Body of pancreas (tissue), 4 donors: Measurements from ENCODE around the gene JAG2. TPM values are rescaled to one million over a fixed set of nuclear protein-coding genes. Genes with fewer than 3 reads are reported as not detected.

Source experiments
- ATAC-seq: fragments of 150-250 bp; one replicate; pipeline ENCODE4 v1.9.1; 2016
- DNase-seq, 4 donors: peaks; one replicate each; pipeline ENCODE4 v3.0.0-alpha.2; 2019
- H3K27ac ChIP-seq, 4 donors: fragments of 200-600 bp; sonication (generic); 1 replicate in 3 of 4; 2 replicates in 1 of 4; pipeline versions ENCODE4 v1.5.1 to v1.6.1; 2016 to 2019; ENCODE audit warnings: mild to moderate bottlenecking in 1 of 4, mixed read lengths in 1 of 4, moderate library complexity in 1 of 4
- H3K27me3 ChIP-seq, 2 donors: fragments of 200-600 bp; sonication (generic); one replicate each; pipeline ENCODE4 v1.6.0; 2016; ENCODE audit warnings: mild to moderate bottlenecking in 1 of 2
- H3K36me3 ChIP-seq, 2 donors: fragments of 200-600 bp; sonication (generic); replicated peaks in 1 of 2; 2 replicates each; pipeline ENCODE4 v1.5.1; 2016; ENCODE audit warnings: low read depth in 2 of 2; ENCODE audit not compliant: insufficient read depth in 1 of 2
- H3K4me1 ChIP-seq: fragments of 200-600 bp; sonication (generic); one replicate; pipeline ENCODE4 v1.6.0; 2016
- H3K4me3 ChIP-seq, 2 donors: fragments of 200-600 bp; sonication (generic); 1 replicate in 1 of 2; 2 replicates in 1 of 2; pipeline ENCODE4 v1.5.1; 2016 to 2019
- H3K9me3 ChIP-seq, 3 donors: fragments of 200-600 bp; sonication (generic); 1 replicate in 2 of 3; 2 replicates in 1 of 3; pipeline ENCODE4 v1.5.1; 2016
- CTCF ChIP-seq, 7 experiments: fragments of 450-650 bp in 4 of 7; fragments of 200-600 bp in 3 of 7; sonication (generic) in 3 of 7; IDR thresholded peaks; one replicate each; pipeline ENCODE4 v1.5.1; 2016 to 2019; ENCODE audit warnings: antibody characterized with exemption in 7 of 7
- POLR2A ChIP-seq, 3 donors: fragments of 450-650 bp; IDR thresholded peaks; one replicate each; pipeline ENCODE4 v1.6.1; 2016; ENCODE audit warnings: antibody characterized with exemption in 3 of 3, mild to moderate bottlenecking in 2 of 3
- WGBS, 2 donors: methylation state at CpG; one replicate each; pipeline ENCODE4 v1.1.5; 2017; 5-methylcytosine and 5-hydroxymethylcytosine counted together
- intact Hi-C: fragments of 100-400 bp; cut with DNase I; formaldehyde crosslinking; loops from one replicate; pipeline ENCODE4 v1.15.1; 2023
- microRNA-seq, 2 donors: library from miRNA; unstranded; fragments of <30 nt; microRNA quantifications; one replicate each; pipeline ENCODE4, GENCODE V29; 2016; ENCODE audit warnings: borderline number of aligned reads in 2 of 2, borderline replicate concordance in 2 of 2
- small RNA-seq: library from RNA; depleted of rRNA; stranded (forward); fragments of <200 nt; gene quantifications from one replicate; pipeline ENCODE3, GENCODE V24; 2016
- total RNA-seq, 2 donors: library from RNA; depleted of rRNA; stranded (reverse); fragments of >200 nt; gene quantifications; one replicate each; pipeline ENCODE4 v1.1.0, GENCODE V29; 2016

The JAG2 gene
- total RNA-seq, 2 donors from 2014 or later: 13.5 to 36.3 TPM

GRCh38 chr14:105091517-105092170 is 76.9 kb downstream of the JAG2 start:
- Histone ChIP-seq H3K4me3 (no peak overlapping the region), H3K9me3 (no peaks in the 10 kb centered on the region), H3K4me1 (peaks cover 73% of the 10 kb centered on the region), H3K27ac (peak overlapping the region; percentile 76 to 93 (median 90)), H3K27me3 (no peaks in the 10 kb centered on the region), H3K36me3 (no peaks in the 10 kb centered on the region)
- peak; percentile 88 to 95 (median 92) for DNase-seq
- intact Hi-C loops: loop anchor here (10.0 kb wide), 1 partner anchor 203 kb away; no protein-coding TSS in a partner anchor
- TF ChIP-seq POLR2A (IDR thresholded peaks at IDR 0.05) (peak; percentile 82 to 92 (median 88)), CTCF (IDR thresholded peaks at IDR 0.05) (no peak)
- ATAC-seq: peak; percentile 72
- WGBS, 2 donors: 14 to 15% methylated on average over 6 to 19 of the region's 19 CpGs

- no peak overlapping the region for H3K4me3 ChIP-seq
- H3K9me3 ChIP-seq: no peaks in the 10 kb centered on the region
- 41% methylated on average over 9 of the region's 9 CpGs; no CpG with 5 or more reads in 1 of the 2 donors for WGBS, 2 donors
- TF ChIP-seq POLR2A (IDR thresholded peaks at IDR 0.05): no peak
- no peak for TF ChIP-seq CTCF (IDR thresholded peaks at IDR 0.05)
- H3K27ac ChIP-seq: peak overlapping the region; percentile 37 to 93 (median 90)
- DNase-seq (peak; percentile 27 to 53 (median 36)), ATAC-seq (no peak)
- no peaks in the 10 kb centered on the region for H3K36me3 ChIP-seq
- no peaks in the 10 kb centered on the region for H3K27me3 ChIP-seq
- H3K4me1 ChIP-seq: peaks cover 77% of the 10 kb centered on the region
- intact Hi-C loops: loop anchor here (10.0 kb wide), 1 partner anchor 204 kb away; no protein-coding TSS in a partner anchor
These were observed 77.5 kb downstream of the JAG2 start for GRCh38 chr14:105091054-105091516.

Small RNA genes lying within 50 kb of the gene (microRNA-seq; reads per million reads assigned to microRNA genes)
- 0 reads per million in 2 donors for gene MIR6765

Small RNA genes lying within 50 kb of the gene (small RNA-seq; reads per million reads assigned to genes)
- not detected for gene AL512356.2
- not detected for gene MIR6765

Other genes starting within 250 kb of the JAG2 start
- not detected for gene PLD4, start 243.9 kb downstream of the JAG2 start, total RNA-seq
- 1 to 10 TPM; 3.6 to 5.2 TPM for gene AHNAK2, start 190.4 kb downstream of the JAG2 start, total RNA-seq
- gene CLBA1, start 183.0 kb downstream of the JAG2 start, total RNA-seq: 10 to 100 TPM in 1 of 2 donors, 1 to 10 TPM in 1; 8.6 to 21.1 TPM
- gene CDCA4, start 147.7 kb downstream of the JAG2 start, total RNA-seq: 1 to 10 TPM; 2.6 to 4.7 TPM
- 1 to 10 TPM in 1 of 2 donors, not detected in 1; 1.0 TPM for gene GPR132, start 103.3 kb downstream of the JAG2 start, total RNA-seq
- 10 to 100 TPM; 28.8 to 66.9 TPM for gene NUDT14, start 12.5 kb upstream of the JAG2 start, total RNA-seq
- gene BTBD6, start 79.8 kb upstream of the JAG2 start, total RNA-seq: 10 to 100 TPM; 13.0 to 22.4 TPM
- 10 to 100 TPM; 54.5 to 86.7 TPM for gene BRF1, start 132.2 kb upstream of the JAG2 start, total RNA-seq
- gene PACS2, start 146.0 kb upstream of the JAG2 start, total RNA-seq: 100 to 1,000 TPM in 1 of 2 donors, 10 to 100 TPM in 1; 56.6 to 102 TPM
- under 1 TPM in 1 of 2 donors, not detected in 1; 0.33 TPM for gene TEX22, start 229.8 kb upstream of the JAG2 start, total RNA-seq